WI38 (cell line): ENCODE results near the gene SMPDL3B.

Experiments
- H3K4me3 ChIP-seq: 2 replicates; pipeline ENCODE4 v1.5.1; 2011; ENCODE audit warnings: low read depth, mild to moderate bottlenecking, control low read depth, low read length
- CTCF ChIP-seq: IDR thresholded peaks from 2 replicates; pipeline ENCODE4 v1.5.1; 2012; ENCODE audit warnings: low read depth, mild to moderate bottlenecking, control low read depth, low read length

The SMPDL3B gene

GRCh38 chr1:27891196-27891889, 43.5 kb upstream of the SMPDL3B start:
- no peak for TF ChIP-seq CTCF
- no peak overlapping the region for H3K4me3 ChIP-seq

GRCh38 chr1:27894521-27894920, 40.3 kb upstream of the SMPDL3B start:
- no peak overlapping the region for H3K4me3 ChIP-seq
- TF ChIP-seq CTCF: no peak

GRCh38 chr1:27906759-27907158, 28.0 kb upstream of the SMPDL3B start:
- H3K4me3 ChIP-seq: no peak overlapping the region
- no peak for TF ChIP-seq CTCF

- no peak for TF ChIP-seq CTCF
- no peak overlapping the region for H3K4me3 ChIP-seq
Measured at GRCh38 chr1:27912429-27912828, 22.4 kb upstream of the SMPDL3B start.

GRCh38 chr1:27915082-27915575, 19.7 kb upstream of the SMPDL3B start:
- TF ChIP-seq CTCF: no peak
- peak overlapping the region; percentile 36; the same call in 1 of the 2 replicates for H3K4me3 ChIP-seq

GRCh38 chr1:27922272-27922671, 12.5 kb upstream of the SMPDL3B start:
- TF ChIP-seq CTCF: no peak
- no peak overlapping the region for H3K4me3 ChIP-seq

GRCh38 chr1:27928216-27928954, 6.4 kb upstream of the SMPDL3B start:
- no peak overlapping the region for H3K4me3 ChIP-seq
- no peak for TF ChIP-seq CTCF
